Fibroblast of lung (primary cell): ENCODE measurements around the gene AMACR. TPM values are rescaled to one million over a fixed set of nuclear protein-coding genes. Genes with fewer than 3 reads are reported as not detected.

ENCODE experiments used
- DNase-seq, 2 donors: peaks; one replicate each; pipeline versions ENCODE4 v3.0.0 to v3.0.0-alpha.2; 2010; ENCODE audit warnings: low read depth in 2 of 2
- H2AFZ ChIP-seq: 2 replicates; pipeline ENCODE4 v1.5.1; 2012; ENCODE audit warnings: low read length, control low read depth, inconsistent platforms
- H3K27ac ChIP-seq: 2 replicates; pipeline ENCODE4 v1.5.1; 2011; ENCODE audit warnings: low read length, control low read depth; ENCODE audit not compliant: insufficient read depth
- H3K27me3 ChIP-seq: 2 replicates; pipeline ENCODE4 v1.5.1; 2011; ENCODE audit warnings: mild to moderate bottlenecking, low read length; ENCODE audit not compliant: control insufficient read depth, insufficient read depth
- H3K36me3 ChIP-seq: 2 replicates; pipeline ENCODE4 v1.5.1; 2011; ENCODE audit warnings: low read length; ENCODE audit not compliant: control insufficient read depth, insufficient read depth
- H3K4me1 ChIP-seq: 2 replicates; pipeline ENCODE4 v1.5.1; 2011; ENCODE audit warnings: low read length; ENCODE audit not compliant: control insufficient read depth, insufficient read depth; ENCODE audit errors: extremely low read depth
- H3K4me2 ChIP-seq: 2 replicates; pipeline ENCODE4 v1.5.1; 2011; ENCODE audit warnings: low read length, control low read depth; ENCODE audit not compliant: insufficient read depth; ENCODE audit errors: extremely low read depth
- H3K4me3 ChIP-seq, 4 experiments: fragments of 200-600 bp in 1 of 4; sonication (generic) in 1 of 4; replicated peaks in 1 of 4; 2 replicates each; pipeline ENCODE4 v1.5.1; 2011 to 2016; ENCODE audit warnings: low read length in 4 of 4, low read depth in 3 of 4, mild to moderate bottlenecking in 3 of 4, control low read depth in 2 of 4, inconsistent platforms in 1 of 4, mixed read lengths in 1 of 4; ENCODE audit not compliant: insufficient read depth in 1 of 4; ENCODE audit errors: control extremely low read depth in 1 of 4
- H3K79me2 ChIP-seq: 2 replicates; pipeline ENCODE4 v1.5.1; 2012; ENCODE audit warnings: mild to moderate bottlenecking, low read length, inconsistent platforms; ENCODE audit not compliant: control insufficient read depth, insufficient read depth
- H3K9ac ChIP-seq: 2 replicates; pipeline ENCODE4 v1.5.1; 2011; ENCODE audit warnings: mild to moderate bottlenecking, low read length, control low read depth; ENCODE audit not compliant: insufficient read depth
- H3K9me3 ChIP-seq: 2 replicates; pipeline ENCODE4 v1.5.1; 2012; ENCODE audit warnings: low read depth, low read length; ENCODE audit not compliant: control insufficient read depth, insufficient read depth
- H4K20me1 ChIP-seq: 2 replicates; pipeline ENCODE4 v1.5.1; 2011; ENCODE audit warnings: low read length; ENCODE audit not compliant: control insufficient read depth, insufficient read depth; ENCODE audit errors: extremely low read depth
- CTCF ChIP-seq, 2 donors: IDR thresholded peaks in 1 of 2; conservative IDR thresholded peaks in 1 of 2; 1 replicate in 1 of 2; 2 replicates in 1 of 2; pipeline ENCODE4 v1.5.1; 2011 to 2012; ENCODE audit warnings: low read length in 2 of 2, control low read depth in 1 of 2, inconsistent platforms in 1 of 2, low read depth in 1 of 2, mild to moderate bottlenecking in 1 of 2
- EZH2 ChIP-seq: IDR thresholded peaks from 2 replicates; pipeline ENCODE4 v1.5.1; 2012; ENCODE audit warnings: low read length, control low read depth, mild to moderate bottlenecking; ENCODE audit errors: missing control alignments
- polyA plus RNA-seq, 2 donors: library from polyadenylated mRNA; depleted of rRNA in 1 of 2; stranded (reverse) in 1 of 2; unstranded in 1 of 2; fragments of >200 nt; gene quantifications; 2 replicates each; pipeline ENCODE4 v1.2.1, GENCODE V29; 2011 to 2012; ENCODE audit warnings: missing spikeins in 1 of 2
- total RNA-seq: library from RNA; depleted of rRNA; stranded (reverse); fragments of >200 nt; gene quantifications from 2 replicates; pipeline ENCODE4 v1.2.1, GENCODE V29; 2014

The AMACR gene
- total and polyA plus RNA-seq, 2 donors (not counting 1 experiment from before 2014, with no cell fraction given): 7.6 to 14.2 TPM

DNA sequence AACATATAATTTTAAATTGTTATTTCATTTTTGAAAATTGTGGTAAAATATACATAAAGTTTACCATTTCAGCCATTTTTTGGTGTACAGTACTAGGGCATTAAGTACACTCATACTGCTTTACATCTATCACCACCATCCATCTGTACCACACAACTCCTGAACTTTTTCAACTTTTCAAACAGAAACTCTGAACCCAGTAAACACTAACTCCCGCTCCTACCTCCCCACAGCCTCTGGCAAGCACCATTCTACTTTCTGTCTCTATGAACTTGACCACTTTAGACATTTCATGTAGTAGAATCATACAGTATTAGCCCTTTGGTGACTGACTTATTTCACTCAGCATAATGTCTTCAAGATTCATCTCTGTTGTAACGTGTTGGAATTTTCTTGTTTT lies 15.0 kb downstream of the AMACR start:
- DNase-seq: no peak

DNA sequence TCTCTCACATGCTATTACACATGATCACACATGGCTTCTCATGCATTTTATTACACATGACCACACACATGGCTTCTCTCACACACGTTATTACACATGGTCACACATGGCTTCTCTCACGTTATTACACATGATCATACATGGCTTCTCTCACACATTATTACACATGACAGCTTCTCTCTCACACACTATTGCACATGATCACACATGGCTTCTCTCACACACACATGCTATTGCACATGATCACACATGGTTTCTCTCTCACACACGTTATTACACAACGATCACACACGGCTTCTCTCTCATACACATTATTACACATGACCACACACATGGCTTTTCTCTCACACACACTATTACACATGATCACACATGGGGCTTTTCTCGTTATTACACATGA lies 22.4 kb downstream of the AMACR start:
- Histone ChIP-seq H4K20me1 (no peaks in the 10 kb centered on the region), H3K4me3 (no peak overlapping the region), H3K36me3 (peaks cover 2% of the 10 kb centered on the region), H3K79me2 (no peaks in the 10 kb centered on the region), H3K4me1 (no peaks in the 10 kb centered on the region), H3K9me3 (no peaks in the 10 kb centered on the region), H3K4me2 (no peak overlapping the region), H3K9ac (no peak overlapping the region), H3K27me3 (no peaks in the 10 kb centered on the region), H3K27ac (no peak overlapping the region), H2AFZ (no peak overlapping the region)
- TF ChIP-seq EZH2 (no peak), CTCF (conservative IDR thresholded peaks at IDR 0.05 in 1 of 2, IDR thresholded peaks at IDR 0.05 in 1 of 2; ENCODE audit: low read depth in 1 of 2, low read length in 2 of 2) (no peak)
- no peak for DNase-seq

More for the DNA sequence above, 15.0 kb downstream of the AMACR start:
- no peak overlapping the region for H3K4me2 ChIP-seq
- no peak overlapping the region for H3K27ac ChIP-seq
- H3K36me3 ChIP-seq: peaks cover 2% of the 10 kb centered on the region
- H3K9ac ChIP-seq: no peak overlapping the region
- peaks cover 2% of the 10 kb centered on the region for H3K4me1 ChIP-seq
- H4K20me1 ChIP-seq: no peaks in the 10 kb centered on the region
- no peaks in the 10 kb centered on the region for H3K79me2 ChIP-seq
- H3K27me3 ChIP-seq: no peaks in the 10 kb centered on the region
- H3K9me3 ChIP-seq: no peaks in the 10 kb centered on the region
- H2AFZ ChIP-seq: no peak overlapping the region
- no peak for TF ChIP-seq EZH2
- no peak for TF ChIP-seq CTCF (conservative IDR thresholded peaks at IDR 0.05 in 1 of 2, IDR thresholded peaks at IDR 0.05 in 1 of 2; ENCODE audit: low read depth in 1 of 2, low read length in 2 of 2)
- no peak overlapping the region for H3K4me3 ChIP-seq

DNA sequence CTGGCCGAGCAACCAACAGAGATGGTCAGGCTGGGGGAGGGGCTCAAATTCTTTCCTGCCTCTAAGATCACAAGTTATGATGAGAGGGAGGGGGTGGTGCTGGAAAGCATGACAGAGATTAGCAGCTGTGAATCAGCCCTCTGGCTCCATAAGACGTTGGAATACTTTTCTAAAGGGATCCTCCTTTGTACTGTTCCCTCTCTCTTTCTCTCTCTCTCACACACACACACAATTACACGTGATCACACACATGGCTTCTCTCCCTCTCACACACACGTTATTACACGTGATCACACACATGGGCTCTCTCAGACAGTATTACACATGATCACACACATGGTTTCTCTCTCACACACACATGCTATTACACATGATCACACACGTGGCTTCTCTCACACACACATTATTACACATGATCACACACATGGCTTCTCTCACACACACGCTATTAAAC lies 23.2 kb downstream of the AMACR start, which contains the start of gene SLC45A2:
Gene SLC45A2, minus strand, starts transcription at position 23 of the 454 bp plus-strand sequence. CDS start 110 bp downstream, outside the sequence.
- peaks cover 2% of the 10 kb centered on the region for H3K36me3 ChIP-seq
- H3K79me2 ChIP-seq: no peaks in the 10 kb centered on the region
- no peaks in the 10 kb centered on the region for H3K27me3 ChIP-seq
- no peak for TF ChIP-seq EZH2
- no peak for TF ChIP-seq CTCF (conservative IDR thresholded peaks at IDR 0.05 in 1 of 2, IDR thresholded peaks at IDR 0.05 in 1 of 2; ENCODE audit: low read depth in 1 of 2, low read length in 2 of 2)
- H2AFZ ChIP-seq: no peak within 1 kb of the TSS
- H3K27ac ChIP-seq: no peak within 1 kb of the TSS
- H3K4me3 ChIP-seq: no peak within 1 kb of the TSS
- no peaks in the 10 kb centered on the region for H3K4me1 ChIP-seq
- no peaks in the 10 kb centered on the region for H4K20me1 ChIP-seq
- no peak within 1 kb of the TSS for H3K4me2 ChIP-seq
- DNase-seq: peak in 1 of 2 donors; percentile 55
- H3K9me3 ChIP-seq: no peaks in the 10 kb centered on the region
- no peak within 1 kb of the TSS for H3K9ac ChIP-seq
